RCC 7860 (cell line): ENCODE measurements around the gene CDH10.

Source experiments
- DNase-seq: peaks from one replicate; pipeline ENCODE4 v3.0.0-alpha.2; 2015; ENCODE audit warnings: low spot score
- FAIRE-seq: peaks from 2 replicates; lab custom pipeline; 2012; peaks lifted over from hg19 to GRCh38; lab: Jason Lieb, UNC

The CDH10 gene

DNA sequence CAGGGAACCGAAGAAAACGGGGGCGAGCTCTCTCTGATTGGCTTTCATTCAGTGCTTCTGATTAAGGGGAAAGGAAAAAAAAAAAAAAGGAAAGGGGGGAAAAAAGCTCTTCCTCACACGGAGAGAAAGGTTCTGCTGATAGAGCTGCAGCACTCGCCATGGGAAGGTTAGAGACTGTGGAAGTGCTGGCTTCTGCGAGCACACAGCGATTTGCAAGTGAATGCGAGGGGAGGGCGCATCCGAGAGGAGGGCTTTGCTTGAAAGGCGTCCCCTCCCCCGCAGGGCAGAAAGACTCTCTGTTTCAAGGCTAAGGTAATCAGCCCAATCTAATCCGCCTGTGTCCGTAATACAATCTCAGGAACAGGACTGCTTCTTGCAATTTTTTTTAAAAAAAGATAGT is at the start of gene CDH10:
TSS of gene CDH10 (minus strand) at position 218 of the 400 bp plus-strand sequence. CDS start 51,488 bp downstream, outside the sequence.
- DNase-seq (no peak), FAIRE-seq (no peak)

- FAIRE-seq: no peak
- no peak for DNase-seq
Measured at GRCh38 chr5:24693609-24694008, 48.8 kb upstream of the CDH10 start.

DNA sequence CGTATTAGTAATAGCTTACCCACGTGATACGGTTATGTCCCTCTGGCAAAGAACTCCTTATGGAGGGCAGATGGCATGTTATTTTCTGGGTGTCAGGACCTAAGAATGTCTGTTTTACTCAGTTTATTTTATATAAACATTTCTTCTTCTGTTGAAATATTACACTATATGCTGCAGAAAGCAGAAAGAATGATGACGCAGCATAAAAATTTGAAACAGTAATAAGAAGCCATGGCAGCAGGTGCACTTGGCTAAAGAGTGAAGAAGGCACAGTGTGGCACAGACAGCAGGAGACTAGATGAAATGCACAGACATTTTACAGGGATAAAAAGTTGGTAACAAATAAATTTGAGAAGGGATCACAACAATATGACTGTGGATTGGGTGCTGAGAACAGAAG is 46.3 kb upstream of the CDH10 start:
- no peak for DNase-seq
- no peak for FAIRE-seq

GRCh38 chr5:24681106-24681505 is 36.3 kb upstream of the CDH10 start:
- FAIRE-seq (no peak), DNase-seq (no peak)

GRCh38 chr5:24668050-24668449 is 23.3 kb upstream of the CDH10 start:
- FAIRE-seq: no peak

DNA sequence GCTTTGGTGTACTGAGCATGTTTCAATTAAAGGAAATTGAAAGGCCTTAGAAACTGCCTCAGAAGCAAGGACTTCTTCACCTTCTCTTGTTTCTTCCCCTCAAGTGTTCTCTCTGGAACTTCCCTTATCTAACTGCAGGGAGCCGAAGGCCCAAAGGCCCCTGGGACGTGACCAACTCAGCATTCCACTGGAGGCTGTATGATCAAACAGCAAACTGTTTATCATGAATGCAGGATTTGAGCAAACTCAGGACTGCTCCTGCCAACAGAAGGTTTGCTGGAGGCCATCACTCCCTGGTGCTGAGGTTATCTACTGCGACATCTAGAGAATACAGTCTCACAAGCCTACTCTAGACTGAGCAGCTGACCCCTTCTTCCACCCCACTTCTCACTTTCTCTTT is 4.8 kb upstream of the CDH10 start:
- no peak for DNase-seq
- FAIRE-seq: no peak

More at GRCh38 chr5:24668050-24668449, 23.3 kb upstream of the CDH10 start:
- no peak for DNase-seq

- FAIRE-seq: no peak
- DNase-seq: no peak
Measured at GRCh38 chr5:24646915-24647314, 2.1 kb upstream of the CDH10 start.

DNA sequence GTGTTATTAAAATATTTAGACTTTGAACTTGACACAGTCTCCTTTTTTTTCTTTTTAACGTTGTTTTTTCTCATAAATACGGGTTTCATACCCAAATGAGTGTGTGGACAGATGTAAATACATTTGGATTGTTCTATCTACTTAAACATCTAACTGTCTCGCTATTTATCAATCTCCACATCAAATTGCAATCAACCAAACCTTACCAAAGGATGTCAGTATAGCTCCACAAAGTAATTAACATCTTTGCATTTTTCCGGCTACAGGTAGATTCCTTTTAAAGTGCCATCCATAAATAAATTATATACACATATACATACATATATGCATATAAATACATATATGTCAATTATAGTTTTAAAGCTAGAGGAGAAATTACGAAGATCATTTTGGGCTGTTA is 705 bp upstream of the CDH10 start:
- no peak for DNase-seq
- FAIRE-seq: no peak

DNA sequence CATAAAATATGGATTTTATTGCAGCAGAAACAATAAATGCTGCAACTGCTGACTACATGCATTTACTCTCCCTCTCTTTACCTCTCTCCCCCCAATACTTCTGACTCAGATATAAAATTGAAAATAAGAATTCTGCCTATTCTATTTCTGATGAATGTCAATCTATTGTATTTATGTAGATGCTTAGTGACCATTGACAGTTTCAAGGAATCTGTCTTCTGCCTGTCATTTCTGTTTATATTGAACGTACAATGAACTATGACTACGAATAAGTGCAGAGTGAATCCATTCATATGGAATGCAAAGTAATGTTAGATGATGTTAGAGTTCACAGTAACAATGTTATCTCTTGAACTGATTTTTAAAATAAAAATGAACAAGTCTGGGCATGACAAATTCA is 898 bp downstream of the CDH10 start:
- FAIRE-seq (no peak), DNase-seq (no peak)

GRCh38 chr5:24643156-24643555 is 1.6 kb downstream of the CDH10 start:
- DNase-seq (no peak), FAIRE-seq (no peak)

GRCh38 chr5:24642022-24642421 is 2.8 kb downstream of the CDH10 start:
- FAIRE-seq (peak; percentile 53), DNase-seq (peak; percentile 37)

DNA sequence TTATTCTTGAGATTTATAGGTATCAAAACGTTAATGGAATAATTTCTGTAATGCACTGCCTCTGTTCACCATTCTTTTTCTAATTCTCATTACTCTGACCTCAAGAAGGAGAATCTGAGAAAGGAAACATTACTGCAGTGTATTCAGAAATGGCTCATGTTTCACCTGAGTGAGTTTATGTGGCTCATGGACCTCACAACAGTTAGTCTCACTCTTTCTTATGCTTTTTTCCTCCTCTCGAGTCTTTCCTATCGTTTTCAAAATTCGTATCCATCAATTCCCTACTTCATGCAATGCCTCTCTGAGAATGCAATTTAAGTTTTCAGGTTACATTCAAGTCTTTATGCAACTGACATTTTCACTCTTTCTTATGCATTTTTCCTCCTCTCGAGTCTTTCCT is 9.6 kb downstream of the CDH10 start:
- no peak for DNase-seq
- no peak for FAIRE-seq

GRCh38 chr5:24633715-24634325 is 11.0 kb downstream of the CDH10 start:
- DNase-seq: peak; percentile 39
- FAIRE-seq: peak; percentile 88

DNA sequence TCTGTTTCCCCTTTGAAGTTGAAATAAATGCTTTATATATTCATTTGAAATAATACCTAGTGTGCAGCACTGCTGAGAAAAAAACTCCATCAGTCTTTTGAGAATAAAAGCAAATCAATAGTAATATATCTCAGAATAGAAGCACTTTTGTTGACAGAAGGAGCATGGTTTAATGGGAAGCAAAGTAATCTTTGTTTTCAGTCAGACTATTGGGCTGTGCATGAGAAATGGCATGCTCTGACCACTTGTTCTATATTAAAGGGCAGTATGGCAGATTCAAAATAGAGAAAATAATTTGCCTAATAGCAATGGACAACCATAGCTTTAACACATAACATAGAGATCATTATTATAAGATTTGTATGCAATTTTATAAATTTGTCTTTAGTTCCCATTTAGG is 12.4 kb downstream of the CDH10 start:
- FAIRE-seq (no peak), DNase-seq (no peak)

DNA sequence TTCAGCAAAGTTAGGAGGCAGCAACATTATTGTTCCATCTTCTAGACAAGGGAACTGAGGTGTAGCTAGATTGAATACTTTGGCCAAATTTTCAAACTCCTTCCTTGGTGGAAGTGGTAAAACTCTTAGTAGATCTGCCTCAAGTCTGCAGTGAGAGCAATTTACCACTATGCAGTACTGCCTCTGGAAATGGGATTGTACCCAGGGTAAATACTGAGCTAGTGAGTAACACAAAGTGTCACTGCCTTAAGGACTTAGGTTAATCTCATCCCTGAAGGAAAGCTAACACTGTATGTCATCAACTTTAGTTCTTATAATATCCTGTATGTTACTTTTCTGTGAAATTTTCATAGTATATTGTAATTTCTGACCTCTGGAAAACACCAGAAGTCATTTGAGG is 13.9 kb downstream of the CDH10 start:
- DNase-seq (no peak), FAIRE-seq (no peak)

DNA sequence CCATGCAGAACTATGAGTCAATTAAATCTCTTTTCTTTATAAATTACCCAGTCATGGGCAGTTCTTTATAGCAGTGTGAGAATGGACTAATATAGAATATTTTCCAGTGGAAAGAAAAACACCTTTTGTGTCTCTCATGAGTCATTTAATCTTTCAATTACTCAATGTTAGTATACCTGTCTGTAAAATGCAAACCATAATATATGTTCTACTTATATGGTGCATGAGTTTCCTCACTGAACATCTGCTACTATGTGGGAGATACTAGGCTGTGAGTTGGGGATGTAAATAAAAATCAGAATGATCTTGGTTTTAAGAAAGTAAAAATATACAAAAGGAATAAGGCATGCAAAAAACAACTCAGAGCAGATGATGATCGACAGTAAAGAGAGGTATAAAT is 15.0 kb downstream of the CDH10 start:
- no peak for FAIRE-seq
- no peak for DNase-seq

GRCh38 chr5:24624872-24625271 is 19.9 kb downstream of the CDH10 start:
- no peak for FAIRE-seq
- DNase-seq: no peak

GRCh38 chr5:24623624-24624023 is 21.2 kb downstream of the CDH10 start:
- FAIRE-seq: no peak

DNA sequence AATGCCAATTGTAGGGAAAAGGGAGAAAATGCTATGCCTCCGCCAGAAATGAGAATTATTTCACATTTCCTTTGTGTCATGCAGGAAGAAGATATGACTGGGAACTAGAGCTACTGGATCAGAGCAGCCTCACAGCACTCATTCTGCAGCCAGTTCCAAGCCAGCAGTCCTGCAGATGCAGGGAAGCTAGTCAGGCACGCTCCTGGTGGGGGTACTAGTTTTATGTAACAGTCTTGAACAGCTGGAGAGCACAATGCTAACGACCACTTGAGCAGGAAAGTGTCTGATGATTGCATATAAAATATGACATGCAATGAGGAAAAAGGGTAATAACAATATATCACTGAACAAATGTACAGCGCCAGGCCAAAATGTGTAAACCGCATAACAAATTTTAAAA is 21.7 kb downstream of the CDH10 start:
- DNase-seq (no peak), FAIRE-seq (no peak)

More at GRCh38 chr5:24623624-24624023, 21.2 kb downstream of the CDH10 start:
- DNase-seq: no peak

DNA sequence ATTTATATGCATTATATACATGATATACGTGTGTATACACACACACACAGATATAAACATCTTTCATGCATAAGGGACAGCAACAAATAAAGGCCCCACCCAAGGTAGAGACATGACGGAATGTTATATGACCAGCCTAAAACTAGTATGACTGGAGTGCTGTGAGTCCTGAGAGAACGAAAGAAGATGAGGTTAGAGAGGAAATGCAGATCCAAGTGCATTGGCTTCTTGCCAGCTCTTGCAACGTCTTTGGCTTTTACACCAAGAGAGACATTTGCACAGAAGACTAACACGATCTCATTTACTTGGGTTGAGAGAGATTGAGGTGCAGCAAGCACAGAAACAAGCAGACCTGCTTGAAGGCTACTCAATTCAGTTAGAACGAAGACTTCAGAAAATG is 23.0 kb downstream of the CDH10 start:
- no peak for DNase-seq
- no peak for FAIRE-seq

GRCh38 chr5:24616566-24616965 is 28.2 kb downstream of the CDH10 start:
- FAIRE-seq (no peak), DNase-seq (no peak)

- FAIRE-seq: no peak
- DNase-seq: no peak
Measured at GRCh38 chr5:24615159-24615558, 29.6 kb downstream of the CDH10 start.

- DNase-seq (peak; percentile 54), FAIRE-seq (peak; percentile 21)
Measured at GRCh38 chr5:24609706-24610105, 35.1 kb downstream of the CDH10 start.
